DND-41 (cell line): ENCODE results near the gene STXBP5.

ENCODE experiments used
- ATAC-seq: fragments of 200-7000 bp; cut with Tn5 transposase; 3 replicates; pipeline ENCODE4 v1.9.1; 2021; ENCODE audit warnings: low read depth; ENCODE audit not compliant: insufficient read depth
- DNase-seq: peaks from one replicate; pipeline ENCODE4 v3.0.0-alpha.2; 2020
- H2AFZ ChIP-seq: 2 replicates; pipeline ENCODE4 v1.6.0; 2012; ENCODE audit warnings: low read depth, low read length
- H3K27ac ChIP-seq: 2 replicates; pipeline ENCODE4 v1.5.1; 2012; ENCODE audit warnings: low read length, inconsistent platforms
- H3K27me3 ChIP-seq: fragments of 200-600 bp; sonication (generic); 2 replicates; pipeline ENCODE4 v1.6.0; 2012; ENCODE audit warnings: low read length, mild to moderate bottlenecking, inconsistent platforms; ENCODE audit not compliant: insufficient read depth, poor library complexity
- H3K36me3 ChIP-seq: 2 replicates; pipeline ENCODE4 v1.5.1; 2012; ENCODE audit warnings: low read length, inconsistent platforms; ENCODE audit not compliant: insufficient read depth
- H3K4me1 ChIP-seq: 2 replicates; pipeline ENCODE4 v1.5.1; 2012; ENCODE audit warnings: mild to moderate bottlenecking, low read length; ENCODE audit not compliant: insufficient read depth
- H3K4me2 ChIP-seq: 2 replicates; pipeline ENCODE4 v1.6.0; 2012; ENCODE audit warnings: mild to moderate bottlenecking, moderate library complexity, low read length, inconsistent platforms; ENCODE audit not compliant: insufficient read depth
- H3K4me3 ChIP-seq, 2 experiments: fragments of 200-600 bp in 1 of 2; shearing (Covaris generic) in 1 of 2; 2 replicates each; pipeline ENCODE4 v1.5.1; 2012 to 2016; ENCODE audit warnings: inconsistent platforms in 2 of 2, low read length in 2 of 2, mild to moderate bottlenecking in 2 of 2, low read depth in 1 of 2, moderate library complexity in 1 of 2
- H3K79me2 ChIP-seq: 2 replicates; pipeline ENCODE4 v1.6.0; 2012; ENCODE audit warnings: low read length, inconsistent platforms; ENCODE audit not compliant: insufficient read depth
- H3K9ac ChIP-seq: 2 replicates; pipeline ENCODE4 v1.6.0; 2012; ENCODE audit warnings: low read depth, mild to moderate bottlenecking, inconsistent platforms, low read length, moderate library complexity
- H3K9me3 ChIP-seq: 2 replicates; pipeline ENCODE4 v1.5.1; 2012; ENCODE audit warnings: low read length, moderate library complexity, mild to moderate bottlenecking, inconsistent platforms; ENCODE audit not compliant: insufficient read depth, severe bottlenecking
- H4K20me1 ChIP-seq: 2 replicates; pipeline ENCODE4 v1.6.0; 2012; ENCODE audit warnings: low read length; ENCODE audit not compliant: insufficient read depth
- EZH2 ChIP-seq: IDR thresholded peaks from 3 replicates; pipeline ENCODE4 v1.6.1; 2012; ENCODE audit warnings: borderline replicate concordance, low read depth, mild to moderate bottlenecking, moderate library complexity, low read length, inconsistent platforms; ENCODE audit not compliant: severe bottlenecking
- TF ChIP-seq, protein P1 (sequence below): IDR thresholded peaks from 2 replicates; pipeline ENCODE4 v1.5.1; 2012; ENCODE audit warnings: borderline replicate concordance, low read length, moderate library complexity, mild to moderate bottlenecking; ENCODE audit not compliant: poor library complexity, severe bottlenecking; ENCODE audit errors: extremely low read depth

Gene STXBP5

DNA sequence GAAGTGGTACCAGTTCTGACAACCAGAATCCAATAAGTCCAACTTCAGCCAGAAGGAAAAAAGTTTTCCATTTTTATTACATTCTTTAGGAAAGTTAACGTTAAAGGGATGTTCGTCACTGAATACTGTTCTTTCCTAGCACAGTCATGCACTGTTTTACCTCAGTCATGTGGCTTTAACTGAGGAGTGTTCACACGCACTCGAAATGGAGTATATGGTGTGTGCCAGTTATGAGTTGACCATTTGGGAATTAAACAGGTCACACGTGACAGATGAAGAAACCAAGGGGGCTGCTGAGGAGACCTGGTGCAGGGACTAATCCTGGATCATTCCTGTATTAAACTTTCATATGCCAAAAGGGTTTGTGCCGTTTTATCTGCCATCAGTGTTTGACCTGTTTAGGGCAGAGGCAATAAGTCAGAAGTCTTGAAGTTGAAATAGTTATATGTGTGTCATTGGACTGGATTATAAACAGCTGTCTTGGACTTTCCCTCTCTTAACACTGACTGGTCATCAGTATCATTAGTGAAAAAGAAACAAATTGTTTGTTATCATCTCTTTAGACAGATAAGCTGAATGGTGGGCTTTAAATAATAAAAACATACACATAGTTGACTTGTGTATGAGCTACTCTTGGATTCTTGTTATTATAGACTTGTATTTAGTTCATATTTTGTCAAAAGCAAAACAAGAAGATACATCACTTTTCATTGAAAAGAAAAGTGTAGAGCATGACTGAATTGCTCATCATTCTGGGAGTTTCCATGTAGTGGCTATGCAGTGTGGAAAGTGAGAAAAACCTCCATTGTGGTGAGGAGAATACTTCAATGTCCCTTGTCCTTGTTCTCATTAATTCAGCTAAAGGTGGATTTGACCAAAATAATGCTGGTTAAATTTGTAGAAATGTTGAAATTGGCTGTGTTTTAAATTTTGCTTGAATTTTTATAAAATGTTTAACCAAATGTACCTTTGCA, 180.8 kb downstream of the STXBP5 start:
- Histone ChIP-seq H3K79me2 (no peaks in the 10 kb centered on the region), H3K27ac (no peak overlapping the region), H3K4me1 (no peaks in the 10 kb centered on the region), H4K20me1 (no peaks in the 10 kb centered on the region), H3K27me3 (no peaks in the 10 kb centered on the region), H3K9me3 (no peaks in the 10 kb centered on the region), H3K36me3 (no peaks in the 10 kb centered on the region), H3K4me2 (no peak overlapping the region), H3K9ac (no peak overlapping the region), H3K4me3 (no peak overlapping the region), H2AFZ (no peak overlapping the region)
- TF ChIP-seq EZH2, result no peak
- TF ChIP-seq, protein P1, sequence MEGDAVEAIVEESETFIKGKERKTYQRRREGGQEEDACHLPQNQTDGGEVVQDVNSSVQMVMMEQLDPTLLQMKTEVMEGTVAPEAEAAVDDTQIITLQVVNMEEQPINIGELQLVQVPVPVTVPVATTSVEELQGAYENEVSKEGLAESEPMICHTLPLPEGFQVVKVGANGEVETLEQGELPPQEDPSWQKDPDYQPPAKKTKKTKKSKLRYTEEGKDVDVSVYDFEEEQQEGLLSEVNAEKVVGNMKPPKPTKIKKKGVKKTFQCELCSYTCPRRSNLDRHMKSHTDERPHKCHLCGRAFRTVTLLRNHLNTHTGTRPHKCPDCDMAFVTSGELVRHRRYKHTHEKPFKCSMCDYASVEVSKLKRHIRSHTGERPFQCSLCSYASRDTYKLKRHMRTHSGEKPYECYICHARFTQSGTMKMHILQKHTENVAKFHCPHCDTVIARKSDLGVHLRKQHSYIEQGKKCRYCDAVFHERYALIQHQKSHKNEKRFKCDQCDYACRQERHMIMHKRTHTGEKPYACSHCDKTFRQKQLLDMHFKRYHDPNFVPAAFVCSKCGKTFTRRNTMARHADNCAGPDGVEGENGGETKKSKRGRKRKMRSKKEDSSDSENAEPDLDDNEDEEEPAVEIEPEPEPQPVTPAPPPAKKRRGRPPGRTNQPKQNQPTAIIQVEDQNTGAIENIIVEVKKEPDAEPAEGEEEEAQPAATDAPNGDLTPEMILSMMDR, result no peak
- ATAC-seq (no peak), DNase-seq (no peak)

DNA sequence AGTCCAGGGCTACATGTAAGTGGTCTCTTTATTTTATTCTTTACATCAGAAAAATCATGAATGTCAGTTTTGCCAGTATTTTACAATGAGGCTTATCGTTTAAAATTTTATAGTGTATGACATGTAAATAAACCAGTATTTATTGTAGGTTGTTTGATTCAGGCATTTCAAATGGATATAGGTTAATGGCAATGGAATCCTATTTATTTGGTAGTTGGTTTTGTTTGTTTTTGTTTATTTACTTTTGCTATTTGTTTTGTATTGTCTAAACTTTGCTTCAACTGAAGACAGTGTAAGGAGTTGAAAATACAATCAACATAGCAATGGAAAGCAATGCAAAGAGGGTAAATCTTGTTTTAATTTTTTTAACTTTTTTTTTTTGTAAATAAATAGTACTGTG, 185.2 kb downstream of the STXBP5 start:
- H3K9me3 ChIP-seq, result no peaks in the 10 kb centered on the region
- H3K4me2 ChIP-seq, result no peak overlapping the region
- H3K27me3 ChIP-seq, result no peaks in the 10 kb centered on the region
- TF ChIP-seq, protein P1, result no peak
- no peak for TF ChIP-seq EZH2
- no peak overlapping the region for H3K27ac ChIP-seq
- H3K79me2 ChIP-seq, result no peaks in the 10 kb centered on the region
- no peak overlapping the region for H3K9ac ChIP-seq
- ATAC-seq (no peak), DNase-seq (no peak)
- no peaks in the 10 kb centered on the region for H4K20me1 ChIP-seq
- no peak overlapping the region for H2AFZ ChIP-seq
- H3K4me3 ChIP-seq, result no peak overlapping the region
- H3K36me3 ChIP-seq, result no peaks in the 10 kb centered on the region
- H3K4me1 ChIP-seq, result no peaks in the 10 kb centered on the region

DNA sequence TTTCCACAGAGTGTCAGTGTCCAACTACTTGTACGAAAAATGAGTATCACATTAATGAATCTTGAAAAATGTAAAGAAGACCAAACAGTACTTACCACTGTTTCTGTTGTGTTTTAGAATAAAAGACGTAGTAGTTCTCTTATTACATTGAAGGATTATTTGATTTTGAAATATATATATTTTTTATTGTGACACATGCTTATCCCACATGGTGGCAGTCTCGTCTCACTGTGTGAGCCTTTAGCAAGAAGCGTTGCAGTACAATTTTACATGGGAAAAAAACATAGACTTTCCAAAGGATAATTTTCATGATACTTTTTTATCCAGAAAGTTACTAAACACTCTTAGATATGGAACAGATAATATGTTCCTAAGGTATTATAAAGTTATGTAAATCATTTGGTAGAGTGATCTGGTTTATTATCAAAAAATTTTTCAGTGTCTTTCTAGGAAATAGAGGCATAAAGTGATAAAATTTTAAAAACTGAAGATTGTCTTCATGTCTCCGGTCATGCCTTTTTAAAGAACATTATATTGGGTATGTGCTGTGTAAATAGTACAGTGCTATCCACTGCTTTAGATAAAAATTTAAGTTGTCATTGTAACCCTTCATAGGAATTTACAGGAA, 186.8 kb downstream of the STXBP5 start:
- no peaks in the 10 kb centered on the region for H3K79me2 ChIP-seq
- ATAC-seq, result no peak
- no peak overlapping the region for H2AFZ ChIP-seq
- H3K9ac ChIP-seq, result no peak overlapping the region
- H3K9me3 ChIP-seq, result no peaks in the 10 kb centered on the region
- no peaks in the 10 kb centered on the region for H3K4me1 ChIP-seq
- H3K27me3 ChIP-seq, result no peaks in the 10 kb centered on the region
- H3K4me3 ChIP-seq, result no peak overlapping the region
- H4K20me1 ChIP-seq, result no peaks in the 10 kb centered on the region
- TF ChIP-seq, protein P1, result peak; percentile 44
- TF ChIP-seq EZH2, result no peak
- no peak overlapping the region for H3K27ac ChIP-seq
- H3K4me2 ChIP-seq, result no peak overlapping the region
- DNase-seq, result no peak
- no peaks in the 10 kb centered on the region for H3K36me3 ChIP-seq
